K562 (cell line): ENCODE data around the gene COPS4. TPM values are rescaled to one million over a fixed set of nuclear protein-coding genes. Genes with fewer than 3 reads are reported as not detected.

ENCODE experiments used
- ARNT ChIP-seq, 2 experiments: fragments of 450-650 bp; IDR thresholded peaks; 2 replicates each; pipeline ENCODE4 v1.6.1; 2016; ENCODE audit warnings: mild to moderate bottlenecking in 1 of 2
- BHLHE40 ChIP-seq: IDR thresholded peaks from 2 replicates; pipeline ENCODE4 v1.6.1; 2011; ENCODE audit warnings: low read length, improper control_type of control experiment
- CBX5 ChIP-seq: IDR thresholded peaks from 2 replicates; pipeline ENCODE4 v1.6.1; 2014; ENCODE audit warnings: low read depth, borderline replicate concordance
- DDX20 ChIP-seq: fragments of 450-650 bp; IDR thresholded peaks from 2 replicates; pipeline ENCODE4 v1.6.1; 2016; ENCODE audit warnings: missing genetic modification characterization, low read depth, mild to moderate bottlenecking, missing compliant biosample characterization, moderate library complexity
- GABPB2 ChIP-seq: fragments of 250-450 bp; sonication (Bioruptor Pico); conservative IDR thresholded peaks from 2 replicates; pipeline ENCODE4 v1.5.1; 2021; ENCODE audit warnings: mild to moderate bottlenecking
- HDAC1 ChIP-seq, 2 experiments: fragments of 450-650 bp; IDR thresholded peaks; 2 replicates each; pipeline ENCODE4 v1.6.1; 2016 to 2017; ENCODE audit warnings: inconsistent platforms in 1 of 2, mild to moderate bottlenecking in 1 of 2, moderate library complexity in 1 of 2
- HDGF ChIP-seq: fragments of 450-650 bp; IDR thresholded peaks from 2 replicates; pipeline ENCODE4 v1.6.1; 2016
- KAT2B ChIP-seq: IDR thresholded peaks from one replicate; pipeline ENCODE4 v1.6.1; 2012; ENCODE audit warnings: low read depth, mild to moderate bottlenecking, control low read depth, inconsistent platforms, low read length, moderate library complexity
- MAFG ChIP-seq: fragments of 450-650 bp; conservative IDR thresholded peaks from 2 replicates; pipeline ENCODE4 v1.6.1; 2016; ENCODE audit warnings: missing genetic modification characterization, missing compliant biosample characterization
- NONO ChIP-seq, 2 experiments: fragments of 200-400 bp in 1 of 2; fragments of 450-650 bp in 1 of 2; formaldehyde crosslinking in 1 of 2; IDR thresholded peaks; 2 replicates each; pipeline ENCODE4 v1.6.1; 2017; ENCODE audit warnings: low read depth in 2 of 2, mild to moderate bottlenecking in 2 of 2, moderate library complexity in 2 of 2, low read length in 1 of 2
- POLR3A ChIP-seq: IDR thresholded peaks from 2 replicates; pipeline ENCODE4 v1.6.1; 2011; ENCODE audit warnings: borderline replicate concordance, mild to moderate bottlenecking, moderate library complexity; ENCODE audit not compliant: insufficient read length, insufficient read depth; ENCODE audit errors: extremely low read depth
- POLR3G ChIP-seq: IDR thresholded peaks from 2 replicates; pipeline ENCODE4 v1.6.1; 2011; ENCODE audit not compliant: insufficient read length, insufficient replicate concordance; ENCODE audit errors: extremely low read depth
- SAFB2 ChIP-seq: fragments of 200-400 bp; formaldehyde crosslinking; IDR thresholded peaks from 2 replicates; pipeline ENCODE4 v1.6.1; 2018; ENCODE audit warnings: borderline replicate concordance, low read length, low read depth, moderate library complexity; ENCODE audit not compliant: severe bottlenecking
- SMAD1 ChIP-seq: fragments of 150-350 bp; IDR thresholded peaks from 2 replicates; pipeline ENCODE4 v1.6.1; 2014; ENCODE audit warnings: low read length, low read depth; ENCODE audit not compliant: partially characterized antibody
- SOX6 ChIP-seq: fragments of 450-650 bp; IDR thresholded peaks from 2 replicates; pipeline ENCODE4 v1.6.1; 2014; ENCODE audit warnings: mild to moderate bottlenecking
- ZC3H11A ChIP-seq: IDR thresholded peaks from 2 replicates; pipeline ENCODE4 v1.6.1; 2012; ENCODE audit warnings: low read depth, low read length, improper control_type of control experiment
- ZNF134 ChIP-seq: fragments of 250-450 bp; sonication (Bioruptor Pico); conservative IDR thresholded peaks from 2 replicates; pipeline ENCODE4 v1.4.0; 2020
- ZNF184 ChIP-seq: sonication (generic); formaldehyde crosslinking; IDR thresholded peaks from 2 replicates; pipeline ENCODE4 v1.5.0; 2020; ENCODE audit warnings: missing genetic modification reagents
- ZNF23 ChIP-seq: fragments of 250-450 bp; sonication (Bioruptor Pico); IDR thresholded peaks from 2 replicates; pipeline ENCODE4 v1.4.0; 2020; ENCODE audit warnings: mild to moderate bottlenecking
- polyA plus RNA-seq, 8 experiments: library from polyadenylated mRNA; depleted of rRNA in 4 of 8; stranded (reverse) in 5 of 8; unstranded in 3 of 8; fragments of >200 nt; fragmentation: Nextera tagmentation in 2 of 8; fragmentation: Illumina TruSeq in 1 of 8; extraction: Ambion mirVana in 2 of 8; extraction: Trizol in 1 of 8; gene quantifications; 2 replicates each; pipeline versions ENCODE4 v1.2.1 to v1.2.3, GENCODE V29; 2011 to 2014; ENCODE audit warnings: inconsistent platforms in 1 of 8, missing spikeins in 1 of 8
- total RNA-seq, 7 experiments: library from RNA; depleted of rRNA in 6 of 7; stranded (reverse); fragments of >200 nt in 6 of 7; fragmentation: Illumina TruSeq in 2 of 7; extraction: Trizol in 2 of 7; gene quantifications; 2 replicates each; pipeline versions ENCODE4 v1.2.1 to v1.2.3, GENCODE V29; 2011 to 2021; ENCODE audit warnings: low replicate concordance in 1 of 7
- TF ChIP-seq, protein P1 (sequence below): sonication (generic); formaldehyde crosslinking; IDR thresholded peaks from 2 replicates; pipeline ENCODE4 v1.8.0; 2022; ENCODE audit warnings: mild to moderate bottlenecking, missing genetic modification reagents, borderline replicate concordance
- TF ChIP-seq, protein P2 (sequence below): fragments of 250-450 bp; sonication (Bioruptor Pico); IDR thresholded peaks from 2 replicates; pipeline ENCODE4 v1.5.0; 2022; ENCODE audit warnings: mild to moderate bottlenecking
- TF ChIP-seq, protein P3 (sequence below): fragments of 450-650 bp; IDR thresholded peaks from 2 replicates; pipeline ENCODE4 v1.6.1; 2016
- TF ChIP-seq, protein P4 (sequence below): sonication (generic); formaldehyde crosslinking; IDR thresholded peaks from 2 replicates; pipeline ENCODE4 v1.8.1; 2023; ENCODE audit warnings: mild to moderate bottlenecking, missing genetic modification reagents, moderate library complexity

The COPS4 gene
- total and polyA plus RNA-seq, 9 of the 15 experiments (the other 6 are each of a cell fraction or from before 2014, with no cell fraction given): 44.7 to 180 (median 70.9) TPM

DNA sequence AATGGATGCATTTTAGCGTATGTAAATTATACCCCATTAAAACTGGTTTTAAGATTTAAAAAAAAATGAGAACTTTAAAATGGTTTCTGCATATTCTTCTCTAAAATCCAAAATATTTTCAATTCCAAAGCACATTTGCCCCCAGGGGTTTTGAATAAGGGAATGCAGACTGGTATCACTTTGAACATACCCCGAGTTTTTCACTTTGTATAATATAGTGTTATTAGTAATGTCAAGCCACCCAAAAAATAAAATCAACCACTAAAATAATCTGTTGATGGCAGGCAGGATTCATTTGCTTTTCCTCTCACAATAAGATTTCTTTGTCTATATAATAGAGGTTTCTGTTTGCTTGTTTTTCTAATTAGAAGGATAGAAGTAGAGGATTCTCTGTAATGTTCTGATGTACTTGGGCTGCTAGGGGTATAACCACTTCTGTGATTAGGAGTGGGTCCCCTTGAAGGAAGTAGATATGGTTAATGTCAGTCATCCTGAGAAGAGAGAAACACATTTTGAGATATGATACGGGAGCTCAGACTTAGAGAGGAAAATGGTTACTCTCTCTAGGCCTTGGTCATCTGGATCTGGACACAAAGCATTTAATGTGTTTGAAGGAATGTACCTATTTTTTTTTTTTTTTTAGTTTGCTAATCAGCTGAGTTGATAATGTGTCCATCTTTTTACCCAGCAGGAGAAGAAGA, 15.0 kb upstream of the COPS4 start (continued):
- TF ChIP-seq, protein P1, sequence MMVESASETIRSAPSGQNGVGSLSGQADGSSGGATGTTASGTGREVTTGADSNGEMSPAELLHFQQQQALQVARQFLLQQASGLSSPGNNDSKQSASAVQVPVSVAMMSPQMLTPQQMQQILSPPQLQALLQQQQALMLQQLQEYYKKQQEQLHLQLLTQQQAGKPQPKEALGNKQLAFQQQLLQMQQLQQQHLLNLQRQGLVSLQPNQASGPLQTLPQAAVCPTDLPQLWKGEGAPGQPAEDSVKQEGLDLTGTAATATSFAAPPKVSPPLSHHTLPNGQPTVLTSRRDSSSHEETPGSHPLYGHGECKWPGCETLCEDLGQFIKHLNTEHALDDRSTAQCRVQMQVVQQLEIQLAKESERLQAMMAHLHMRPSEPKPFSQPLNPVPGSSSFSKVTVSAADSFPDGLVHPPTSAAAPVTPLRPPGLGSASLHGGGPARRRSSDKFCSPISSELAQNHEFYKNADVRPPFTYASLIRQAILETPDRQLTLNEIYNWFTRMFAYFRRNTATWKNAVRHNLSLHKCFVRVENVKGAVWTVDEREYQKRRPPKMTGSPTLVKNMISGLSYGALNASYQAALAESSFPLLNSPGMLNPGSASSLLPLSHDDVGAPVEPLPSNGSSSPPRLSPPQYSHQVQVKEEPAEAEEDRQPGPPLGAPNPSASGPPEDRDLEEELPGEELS (CRISPR knock-in tag): no peak
- TF ChIP-seq BHLHE40 (no peak), HDAC1 (IDR thresholded peaks at IDR 0.05) (peak in 1 of 2 experiments; percentile 37; a peak in 1 of 4 replicates), MAFG (tag) (no peak), DDX20 (tag) (no peak), CBX5 (no peak), ZNF23 (no peak), POLR3A (no peak), ARNT (IDR thresholded peaks at IDR 0.05) (0 out of 4 replicates have a peak, but pooled peaks of 1 of the 2 experiments have one; percentile 50), SAFB2 (no peak), GABPB2 (no peak), ZNF184 (CRISPR knock-in tag) (no peak), ZC3H11A (no peak), KAT2B (no peak), SOX6 (peak; percentile 53; the same call in 1 of the 2 replicates), POLR3G (no peak), NONO (IDR thresholded peaks at IDR 0.05; ENCODE audit: low read depth in 2 of 2, low read length in 1 of 2) (no peak), ZNF134 (CRISPR knock-in tag) (no peak), HDGF (no peak), SMAD1 (no peak)
- TF ChIP-seq, protein P2, sequence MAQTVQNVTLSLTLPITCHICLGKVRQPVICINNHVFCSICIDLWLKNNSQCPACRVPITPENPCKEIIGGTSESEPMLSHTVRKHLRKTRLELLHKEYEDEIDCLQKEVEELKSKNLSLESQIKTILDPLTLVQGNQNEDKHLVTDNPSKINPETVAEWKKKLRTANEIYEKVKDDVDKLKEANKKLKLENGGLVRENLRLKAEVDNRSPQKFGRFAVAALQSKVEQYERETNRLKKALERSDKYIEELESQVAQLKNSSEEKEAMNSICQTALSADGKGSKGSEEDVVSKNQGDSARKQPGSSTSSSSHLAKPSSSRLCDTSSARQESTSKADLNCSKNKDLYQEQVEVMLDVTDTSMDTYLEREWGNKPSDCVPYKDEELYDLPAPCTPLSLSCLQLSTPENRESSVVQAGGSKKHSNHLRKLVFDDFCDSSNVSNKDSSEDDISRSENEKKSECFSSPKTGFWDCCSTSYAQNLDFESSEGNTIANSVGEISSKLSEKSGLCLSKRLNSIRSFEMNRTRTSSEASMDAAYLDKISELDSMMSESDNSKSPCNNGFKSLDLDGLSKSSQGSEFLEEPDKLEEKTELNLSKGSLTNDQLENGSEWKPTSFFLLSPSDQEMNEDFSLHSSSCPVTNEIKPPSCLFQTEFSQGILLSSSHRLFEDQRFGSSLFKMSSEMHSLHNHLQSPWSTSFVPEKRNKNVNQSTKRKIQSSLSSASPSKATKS (CRISPR knock-in tag): no peak
- TF ChIP-seq, protein P3, sequence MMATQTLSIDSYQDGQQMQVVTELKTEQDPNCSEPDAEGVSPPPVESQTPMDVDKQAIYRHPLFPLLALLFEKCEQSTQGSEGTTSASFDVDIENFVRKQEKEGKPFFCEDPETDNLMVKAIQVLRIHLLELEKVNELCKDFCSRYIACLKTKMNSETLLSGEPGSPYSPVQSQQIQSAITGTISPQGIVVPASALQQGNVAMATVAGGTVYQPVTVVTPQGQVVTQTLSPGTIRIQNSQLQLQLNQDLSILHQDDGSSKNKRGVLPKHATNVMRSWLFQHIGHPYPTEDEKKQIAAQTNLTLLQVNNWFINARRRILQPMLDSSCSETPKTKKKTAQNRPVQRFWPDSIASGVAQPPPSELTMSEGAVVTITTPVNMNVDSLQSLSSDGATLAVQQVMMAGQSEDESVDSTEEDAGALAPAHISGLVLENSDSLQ: peak; percentile 89
- TF ChIP-seq, protein P4, sequence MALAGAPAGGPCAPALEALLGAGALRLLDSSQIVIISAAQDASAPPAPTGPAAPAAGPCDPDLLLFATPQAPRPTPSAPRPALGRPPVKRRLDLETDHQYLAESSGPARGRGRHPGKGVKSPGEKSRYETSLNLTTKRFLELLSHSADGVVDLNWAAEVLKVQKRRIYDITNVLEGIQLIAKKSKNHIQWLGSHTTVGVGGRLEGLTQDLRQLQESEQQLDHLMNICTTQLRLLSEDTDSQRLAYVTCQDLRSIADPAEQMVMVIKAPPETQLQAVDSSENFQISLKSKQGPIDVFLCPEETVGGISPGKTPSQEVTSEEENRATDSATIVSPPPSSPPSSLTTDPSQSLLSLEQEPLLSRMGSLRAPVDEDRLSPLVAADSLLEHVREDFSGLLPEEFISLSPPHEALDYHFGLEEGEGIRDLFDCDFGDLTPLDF: no peak
